SK-N-MC (cell line): ENCODE results near the gene MAGEA11.

Source experiments
- EZH2 ChIP-seq: fragments of 200-600 bp; sonication (generic); IDR thresholded peaks from one replicate; pipeline ENCODE4 v1.6.1; 2017; ENCODE audit warnings: antibody characterized with exemption
- FOXP2 ChIP-seq: optimal IDR thresholded peaks from 2 replicates; pipeline ENCODE3; 2011; ENCODE audit warnings: mild to moderate bottlenecking, moderate library complexity; ENCODE audit not compliant: insufficient read depth; ENCODE audit errors: extremely low read length, control extremely low read depth
- POLR2AphosphoS5 ChIP-seq: IDR thresholded peaks from 2 replicates; pipeline ENCODE4 v1.6.1; 2012; ENCODE audit warnings: mild to moderate bottlenecking, low read depth, low read length, borderline replicate concordance

DNA sequence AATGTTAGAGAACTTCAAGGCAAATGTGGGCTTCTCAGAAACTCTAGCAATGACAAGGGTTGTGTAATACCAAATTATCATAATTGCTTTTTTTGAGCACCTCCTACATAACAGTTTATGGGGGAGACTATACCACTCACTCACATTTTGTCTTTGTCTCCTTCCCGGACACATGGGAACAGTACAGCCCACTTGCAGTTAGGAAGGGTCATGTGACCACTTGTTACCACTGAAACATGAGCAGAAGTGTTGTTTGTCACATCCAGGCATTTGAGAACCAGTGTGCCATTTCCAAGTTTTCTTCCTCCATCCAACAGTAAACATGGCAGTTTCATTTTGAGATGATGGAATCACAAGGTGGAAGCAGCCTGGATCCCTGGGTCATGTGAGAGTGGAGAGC, 6.9 kb downstream of the MAGEA11 start:
- TF ChIP-seq POLR2AphosphoS5: no peak
- no peak for TF ChIP-seq EZH2
- no peak for TF ChIP-seq FOXP2
